ENCODE results near the gene IMP4. TPM values are rescaled to one million over a fixed set of nuclear protein-coding genes. Genes with fewer than 3 reads are reported as not detected.
A peak's percentile ranks its signal among the peaks of the same experiment; 100 is the strongest.

Gene IMP4
- polyA plus RNA-seq, 3 donors: 57.6 to 81.2 (median 58.5) TPM

GRCh38 chr2:130339885-130340745, 2.6 kb upstream of the IMP4 start:
- H3K4me3 ChIP-seq (replicated peaks in 1 of 3; ENCODE audit: low read depth in 2 of 3, low read length in 3 of 3): no peak overlapping the region
- no peaks in the 10 kb centered on the region for H4K20me1 ChIP-seq (ENCODE audit: insufficient read depth, low read length)
- TF ChIP-seq CTCF (IDR thresholded peaks at IDR 0.05): no peak
- H3K27ac ChIP-seq (ENCODE audit: low read depth in 1 of 2, low read length in 2 of 2): no peak overlapping the region
- H3K36me3 ChIP-seq (replicated peaks in 1 of 2; ENCODE audit: control insufficient read depth in 1 of 2, insufficient read depth in 2 of 2, low read length in 2 of 2): peaks cover 32 to 36% of the 10 kb centered on the region in 2 donors
- Mint-ChIP-seq H3K4me1 (peaks cover 25% of the 10 kb centered on the region), H3K9me3 (peaks cover 0 to 5% (median 2%) of the 10 kb centered on the region in 7 donors), H3K27ac (peak overlapping the region in 2 of 7 donors; percentile 27 to 76), H3K4me3 (no peak overlapping the region), H3K36me3 (peaks cover 38 to 39% of the 10 kb centered on the region in 2 donors), H3K27me3 (ENCODE audit: low read depth in 3 of 3) (peaks cover 1 to 6% (median 3%) of the 10 kb centered on the region in 3 donors)
- no peak overlapping the region for H2AFZ ChIP-seq (ENCODE audit: insufficient read depth, low read depth, low read length, poor library complexity, severe bottlenecking)
- H3K4me1 ChIP-seq (ENCODE audit: control insufficient read depth in 1 of 2, insufficient read depth in 2 of 2, low read length in 2 of 2): peaks cover 17 to 39% of the 10 kb centered on the region in 2 donors
- no peaks in the 10 kb centered on the region for H3K9me3 ChIP-seq (replicated peaks in 1 of 2; ENCODE audit: control insufficient read depth in 1 of 2, insufficient read depth in 1 of 2, low read length in 2 of 2)
- H3K27me3 ChIP-seq (ENCODE audit: control insufficient read depth in 2 of 2, insufficient read depth in 2 of 2, low read length in 2 of 2): no peaks in the 10 kb centered on the region
- WGBS (ENCODE audit: insufficient coverage): 93% methylated on average over 8 of the region's 10 CpGs
- no peak for DNase-seq
- intact Hi-C loops (cut with micrococcal nuclease): loop anchor here in 1 of 2 donors (5.0 kb wide), 1 partner anchor 163 kb away; no protein-coding TSS in a partner anchor
- peaks cover 24% of the 10 kb centered on the region for H3K79me2 ChIP-seq (ENCODE audit: insufficient read depth, low read length)
- H3K4me2 ChIP-seq (replicated peaks; ENCODE audit: extremely low read depth, low read length, poor library complexity, severe bottlenecking): no peak overlapping the region
- H3K9ac ChIP-seq (ENCODE audit: insufficient read depth, low read length, poor library complexity, severe bottlenecking): no peak overlapping the region

- under 1% methylated on average over 20 of the region's 24 CpGs for WGBS (ENCODE audit: insufficient coverage)
- Histone ChIP-seq H4K20me1 (ENCODE audit: insufficient read depth, low read length) (no peaks in the 10 kb centered on the region), H3K9ac (ENCODE audit: insufficient read depth, low read length, poor library complexity, severe bottlenecking) (peak overlapping the region; percentile 82), H3K4me3 (replicated peaks in 1 of 3; ENCODE audit: low read depth in 2 of 3, low read length in 3 of 3) (peak overlapping the region; percentile 77 to 87 (median 84)), H3K4me2 (replicated peaks; ENCODE audit: extremely low read depth, low read length, poor library complexity, severe bottlenecking) (peak overlapping the region; percentile 89), H3K36me3 (replicated peaks in 1 of 2; ENCODE audit: control insufficient read depth in 1 of 2, insufficient read depth in 2 of 2, low read length in 2 of 2) (peaks cover 47 to 51% of the 10 kb centered on the region in 2 donors), H2AFZ (ENCODE audit: insufficient read depth, low read depth, low read length, poor library complexity, severe bottlenecking) (peak overlapping the region; percentile 89), H3K27me3 (ENCODE audit: control insufficient read depth in 2 of 2, insufficient read depth in 2 of 2, low read length in 2 of 2) (no peaks in the 10 kb centered on the region), H3K9me3 (replicated peaks in 1 of 2; ENCODE audit: control insufficient read depth in 1 of 2, insufficient read depth in 1 of 2, low read length in 2 of 2) (no peaks in the 10 kb centered on the region), H3K27ac (ENCODE audit: low read depth in 1 of 2, low read length in 2 of 2) (peak overlapping the region; percentile 80 to 96), H3K79me2 (ENCODE audit: insufficient read depth, low read length) (peaks cover 25% of the 10 kb centered on the region), H3K4me1 (ENCODE audit: control insufficient read depth in 1 of 2, insufficient read depth in 2 of 2, low read length in 2 of 2) (peaks cover 17 to 39% of the 10 kb centered on the region in 2 donors)
- no peak for TF ChIP-seq CTCF (IDR thresholded peaks at IDR 0.05)
- H3K36me3 Mint-ChIP-seq: peaks cover 53 to 54% of the 10 kb centered on the region in 2 donors
- no peak for DNase-seq
- intact Hi-C loops (cut with micrococcal nuclease): loop anchor here in 1 of 2 donors (5.0 kb wide), 1 partner anchor 164 kb away; no protein-coding TSS in a partner anchor
- peak overlapping the region; percentile 97 to 99 (median 99) for H3K27ac Mint-ChIP-seq
- H3K27me3 Mint-ChIP-seq (ENCODE audit: low read depth in 3 of 3): peaks cover 0 to 4% (median 4%) of the 10 kb centered on the region in 3 donors
- no peaks in the 10 kb centered on the region for H3K9me3 Mint-ChIP-seq
- peaks cover 28% of the 10 kb centered on the region for H3K4me1 Mint-ChIP-seq
- H3K4me3 Mint-ChIP-seq: peak overlapping the region; percentile 99 to 100
Measured at GRCh38 chr2:130341562-130342019, 1.1 kb upstream of the IMP4 start.

Data from CD14-positive monocyte (primary cell).